Eye (tissue), 1 donor: ENCODE results near the gene CDH23.

Source experiments
- DNase-seq: peaks from one replicate; pipeline ENCODE4 v3.0.0-alpha.2; 2015

Gene CDH23

GRCh38 chr10:71811351-71811750 lies 414.6 kb downstream of the CDH23 start:
- DNase-seq, result no peak

GRCh38 chr10:71812016-71812912 lies 415.5 kb downstream of the CDH23 start:
- DNase-seq, result peak; percentile 58

DNA sequence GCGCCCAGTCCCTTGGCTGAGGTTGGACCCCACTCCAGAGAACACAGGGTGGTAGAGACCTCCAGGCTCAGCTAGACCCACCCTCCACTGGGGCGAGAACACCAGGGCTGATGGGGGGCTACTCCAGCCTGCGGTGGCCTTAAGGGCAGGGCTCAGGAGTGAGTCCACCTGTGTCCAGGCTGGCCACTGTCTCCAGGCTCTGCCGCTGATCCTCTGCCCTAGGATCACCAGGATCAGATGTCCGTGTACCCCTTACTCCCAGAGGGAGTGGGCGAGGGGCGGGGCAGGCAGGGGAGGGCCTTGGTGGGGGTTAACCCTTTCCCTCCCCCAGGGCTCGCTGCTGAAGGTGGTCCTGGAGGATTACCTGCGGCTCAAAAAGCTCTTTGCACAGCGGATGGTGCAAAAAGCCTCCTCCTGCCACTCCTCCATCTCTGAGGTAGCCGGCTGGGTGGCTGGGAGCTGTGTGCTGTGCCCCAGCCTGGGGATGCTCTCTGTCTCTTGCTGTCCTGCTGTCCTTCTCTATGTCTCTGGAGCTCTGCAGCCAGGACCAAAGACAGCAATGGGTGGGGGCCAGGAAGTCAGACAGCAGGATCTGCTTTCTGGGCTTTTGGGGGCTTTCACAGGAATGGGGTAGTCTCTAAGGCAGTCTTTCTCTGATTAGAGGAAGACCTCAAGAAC lies 416.3 kb downstream of the CDH23 start:
- no peak for DNase-seq

- DNase-seq, result no peak
Observed at GRCh38 chr10:71814922-71815411, 418.2 kb downstream of the CDH23 start.

DNA sequence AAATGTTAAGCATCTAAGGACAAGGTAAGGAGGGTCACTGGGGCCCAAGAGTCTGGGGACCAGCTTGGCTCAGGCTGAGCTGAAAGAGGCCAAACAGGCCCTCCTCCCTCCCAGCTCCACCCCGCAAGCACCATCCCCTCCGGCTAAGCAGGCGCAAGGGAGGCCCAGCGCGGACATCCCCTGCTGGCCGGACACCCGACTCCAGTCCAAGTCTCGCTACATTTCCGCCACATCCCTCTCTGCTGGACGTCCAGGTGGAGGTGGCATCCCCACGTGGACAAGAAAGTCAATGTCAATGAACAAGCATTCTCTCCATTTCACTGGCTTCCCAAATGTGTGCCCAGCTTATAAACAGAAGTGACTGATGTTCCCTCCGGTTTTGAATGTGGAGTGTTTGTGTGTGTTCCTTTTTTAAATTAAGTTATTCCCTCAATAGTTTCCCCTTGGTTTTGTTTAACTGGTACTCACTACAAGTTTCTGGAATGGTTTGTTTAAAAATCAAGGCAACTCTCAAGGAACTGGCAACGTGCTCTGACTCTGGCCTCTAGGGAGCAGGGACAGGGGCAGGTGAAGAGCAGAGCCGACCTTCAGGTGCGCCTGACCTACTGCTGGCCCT lies 418.9 kb downstream of the CDH23 start:
- no peak for DNase-seq

DNA sequence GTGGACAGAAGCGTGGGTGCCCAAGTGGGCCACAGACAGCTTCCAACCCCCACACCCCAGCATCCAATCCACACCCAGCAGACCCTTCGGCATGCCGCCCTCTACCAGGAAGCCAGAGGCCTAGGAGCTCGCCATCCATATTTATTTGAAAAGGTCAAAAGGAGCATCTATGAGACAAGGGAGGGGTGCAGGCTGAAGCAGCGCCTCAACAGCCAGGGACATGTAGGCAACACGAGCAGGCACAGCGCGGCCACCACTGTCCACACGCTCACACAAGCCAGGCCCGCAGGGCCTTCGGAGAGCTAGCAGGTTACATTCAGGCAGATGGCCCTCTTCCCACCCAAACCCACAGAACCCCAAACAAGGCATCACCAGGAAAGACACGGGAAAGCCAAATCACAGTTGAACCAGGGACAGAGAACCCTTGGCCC lies 419.7 kb downstream of the CDH23 start:
- no peak for DNase-seq

- no peak for DNase-seq
Observed at GRCh38 chr10:71816936-71817618, 420.4 kb downstream of the CDH23 start.

DNA sequence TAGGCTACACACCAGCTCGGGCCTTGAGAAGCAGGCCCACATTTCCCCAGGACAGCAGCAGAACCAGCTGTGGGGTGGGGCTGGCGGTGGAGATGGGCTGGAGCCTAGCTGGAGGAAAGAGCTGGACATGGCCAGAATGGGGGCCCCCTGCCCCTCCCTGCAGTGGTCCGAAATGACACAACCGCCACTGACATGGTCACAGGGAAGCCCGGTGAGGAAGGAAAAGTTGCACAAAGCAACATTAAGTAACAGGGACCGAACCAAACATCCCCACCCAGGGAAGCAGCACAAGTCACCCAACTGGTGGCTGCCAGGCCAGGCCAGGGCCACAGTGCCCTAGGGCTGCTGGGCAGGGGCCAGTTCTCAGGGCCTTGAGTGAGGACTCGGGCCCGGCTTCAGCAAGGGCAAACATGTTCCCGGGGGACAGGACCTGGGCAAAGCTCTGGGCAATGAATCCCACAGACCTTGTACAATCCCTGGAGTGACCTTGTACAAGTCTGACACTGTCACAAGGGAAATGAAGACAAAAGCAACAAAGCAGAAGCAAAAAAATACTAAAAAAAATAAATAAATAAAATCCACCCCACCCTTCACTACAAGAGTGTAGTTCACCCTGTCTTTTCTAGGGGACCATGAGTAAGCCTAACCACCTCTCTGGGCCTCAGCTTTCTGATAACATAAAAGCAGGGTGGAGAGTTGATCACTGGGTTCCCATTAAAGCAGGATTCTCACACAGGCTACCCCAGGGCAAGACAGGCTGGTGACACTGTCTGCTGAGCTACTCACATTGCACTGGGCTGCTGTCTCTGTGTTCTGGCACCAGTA lies 421.3 kb downstream of the CDH23 start:
- no peak for DNase-seq

DNA sequence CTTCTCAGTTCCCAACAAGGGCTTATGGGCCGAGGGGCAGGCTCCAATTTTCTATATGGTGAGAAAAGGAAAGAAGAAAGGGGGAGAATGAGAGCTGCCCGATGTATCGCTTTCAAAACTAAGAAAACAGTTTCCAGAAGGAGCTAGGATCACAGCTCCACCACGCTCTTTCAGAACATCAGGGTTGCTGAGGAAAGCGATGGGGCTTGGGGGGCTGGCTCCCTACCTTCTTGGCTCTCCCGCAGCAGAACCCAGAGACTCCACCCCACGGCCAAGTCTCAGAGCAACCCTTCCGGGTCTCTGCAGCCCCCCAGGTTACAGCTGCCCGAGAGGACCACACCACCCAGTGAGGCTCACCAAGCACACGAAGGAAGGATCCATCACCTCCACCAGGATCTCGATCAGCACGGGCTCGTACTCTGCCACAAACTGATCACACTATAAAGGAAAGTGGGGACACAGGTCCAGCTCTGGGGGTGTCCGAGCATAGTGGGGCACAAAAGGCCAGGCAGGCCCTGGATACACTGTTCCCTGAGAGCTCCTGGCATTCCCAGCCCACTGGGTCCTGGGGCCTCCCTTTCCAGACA lies 422.0 kb downstream of the CDH23 start:
- DNase-seq, result no peak

DNA sequence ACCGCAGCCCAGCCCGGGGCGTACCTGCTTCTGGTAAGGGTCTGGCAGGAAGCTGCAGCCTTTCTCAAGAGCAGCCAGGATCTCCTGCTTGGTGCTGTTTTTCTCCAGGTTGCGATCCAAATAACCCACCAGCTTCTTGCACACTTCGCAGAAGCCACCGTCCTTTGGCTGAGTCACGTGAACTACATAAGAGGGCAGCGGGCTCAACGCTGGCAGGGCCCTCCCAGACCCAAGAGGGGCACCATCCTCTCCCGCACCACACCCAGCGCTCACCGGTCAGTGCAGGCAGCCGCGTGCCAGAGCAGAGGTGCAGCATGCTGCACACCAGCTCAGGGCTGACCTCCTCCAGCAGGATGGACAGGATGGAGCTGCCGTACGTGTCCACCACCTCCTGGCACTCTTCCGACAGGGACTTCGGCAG lies 422.7 kb downstream of the CDH23 start:
- no peak for DNase-seq

DNA sequence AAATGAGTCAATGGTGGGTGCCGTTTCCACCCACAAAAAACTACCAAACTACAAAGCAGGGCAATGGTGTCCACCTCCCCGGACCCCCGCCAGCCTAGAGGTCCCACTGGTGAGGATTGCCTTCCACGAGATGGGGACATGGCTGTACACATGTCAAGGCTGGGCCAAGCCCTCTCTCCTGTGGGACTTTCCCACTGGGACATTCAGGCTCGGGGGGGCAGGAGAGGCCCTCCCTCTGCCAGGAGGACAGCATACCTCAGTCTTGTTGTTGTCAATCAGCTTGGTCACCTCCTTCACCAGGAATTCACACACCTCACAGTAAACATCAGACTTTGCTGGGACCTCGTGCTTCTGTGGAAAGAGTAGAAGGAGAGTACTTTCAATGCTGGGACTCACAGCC lies 423.3 kb downstream of the CDH23 start:
- DNase-seq, result no peak

DNA sequence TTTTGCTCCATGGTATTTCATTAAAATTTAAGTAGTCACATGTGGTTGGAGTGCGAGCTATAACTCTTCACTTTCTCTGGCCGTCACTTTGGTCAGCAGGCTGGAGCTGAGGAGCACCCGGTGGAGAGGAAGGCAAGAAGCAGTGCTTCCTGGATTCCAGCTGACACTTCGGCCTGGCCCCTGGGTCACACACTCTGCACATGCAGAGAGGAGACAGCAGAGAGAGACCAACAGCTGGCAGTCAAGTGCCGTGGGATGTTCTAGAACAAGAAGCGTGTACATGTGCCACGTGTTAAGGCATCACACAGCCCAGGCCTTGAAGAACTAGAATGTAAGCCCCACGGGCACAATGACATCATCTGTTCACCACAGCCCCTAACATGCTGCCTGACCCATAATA lies 424.2 kb downstream of the CDH23 start:
- DNase-seq, result no peak

DNA sequence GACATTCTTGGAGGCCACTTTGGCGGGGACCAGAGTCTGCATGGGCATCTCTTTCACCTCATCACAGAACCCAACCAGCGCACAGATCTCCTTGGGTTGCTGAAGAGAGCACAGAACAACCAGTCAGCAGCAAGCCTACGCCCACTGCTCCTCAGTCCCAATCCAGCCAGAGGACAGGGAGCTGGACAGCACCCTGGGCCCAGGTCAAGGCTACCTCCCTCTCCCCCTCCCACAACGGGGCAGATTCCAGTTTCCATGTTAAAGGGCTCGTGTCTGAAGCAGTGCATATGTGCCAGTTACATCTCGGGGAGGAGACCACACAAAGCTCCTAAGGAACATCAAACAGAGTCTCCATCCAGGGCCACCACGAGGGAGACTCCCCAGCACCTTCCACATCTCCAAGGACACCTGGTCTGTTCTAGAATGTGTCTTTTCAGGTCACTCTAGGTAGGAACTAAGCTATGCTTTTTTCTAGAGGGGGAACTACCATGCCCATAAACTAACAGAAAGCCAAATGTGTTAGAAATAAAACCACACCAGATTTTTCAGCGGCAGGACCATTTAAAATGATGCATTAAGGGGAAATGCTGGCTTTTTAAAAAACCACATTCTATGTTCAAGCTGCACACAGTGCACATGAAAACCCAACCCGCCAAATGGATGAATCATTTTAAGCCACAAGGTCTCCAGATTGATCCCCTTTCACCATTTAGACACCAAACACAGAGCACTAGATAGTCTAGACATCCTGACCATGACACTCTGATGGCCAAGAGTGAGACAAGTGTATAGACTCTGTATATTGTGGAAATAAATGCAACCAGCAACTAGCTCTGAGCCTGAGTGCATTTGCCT lies 425.4 kb downstream of the CDH23 start:
- no peak for DNase-seq

DNA sequence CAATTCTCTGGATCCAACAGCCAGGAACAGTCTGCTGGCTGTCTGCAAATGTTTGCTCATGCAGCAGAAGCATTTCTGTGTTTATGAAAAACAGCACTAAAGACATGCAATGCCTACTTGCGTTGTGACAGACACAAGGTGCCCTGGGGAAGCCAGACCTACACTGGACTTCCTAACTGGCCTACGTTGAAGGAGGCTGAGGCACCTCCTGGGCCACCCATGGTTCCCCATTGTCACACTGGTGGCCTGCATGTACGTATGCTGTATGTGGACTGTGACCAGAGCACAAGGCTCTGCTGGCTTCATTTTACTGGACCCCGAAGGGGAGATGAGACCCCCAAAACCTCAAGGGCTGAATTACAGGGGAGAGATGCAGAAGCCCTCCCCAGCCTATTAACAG lies 426.6 kb downstream of the CDH23 start:
- DNase-seq, result no peak

DNA sequence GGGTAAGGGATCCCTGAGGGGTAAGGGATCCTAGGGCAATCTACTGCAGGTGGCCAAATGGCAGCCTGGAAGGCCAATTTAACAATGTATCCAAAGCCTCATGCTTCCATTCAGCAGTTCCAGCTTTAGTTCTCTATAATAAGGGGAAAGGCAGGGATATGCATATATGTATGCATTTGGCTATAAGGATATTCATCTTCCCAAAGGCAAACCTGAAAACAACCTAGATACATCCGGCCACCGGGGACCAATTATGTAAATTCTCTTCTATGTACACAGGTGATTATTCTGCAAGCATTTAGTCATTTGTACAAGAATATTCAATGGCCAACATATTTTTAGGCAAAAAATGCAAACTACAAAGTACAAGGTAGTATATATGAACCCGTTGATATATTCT lies 427.6 kb downstream of the CDH23 start:
- DNase-seq, result no peak

GRCh38 chr10:71825217-71825616 lies 428.5 kb downstream of the CDH23 start:
- no peak for DNase-seq

DNA sequence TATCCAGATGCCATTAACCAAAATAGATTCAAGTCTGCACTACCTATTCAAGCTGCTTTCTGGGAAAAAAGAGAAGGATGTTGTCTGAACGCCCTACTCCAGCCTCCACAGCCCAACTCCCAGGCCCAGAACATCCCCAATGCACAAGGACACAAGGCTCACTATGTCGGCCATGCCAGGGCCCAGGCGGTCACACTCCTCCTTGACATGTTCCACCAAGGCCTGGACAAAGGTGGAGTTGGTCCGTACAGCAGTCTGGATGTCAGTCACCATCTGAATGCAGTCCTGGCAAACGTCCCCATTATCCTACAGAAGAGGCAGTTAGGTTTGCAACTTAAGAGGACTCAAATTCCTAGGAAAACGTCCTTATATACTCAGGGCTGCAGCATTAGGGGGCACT lies 431.1 kb downstream of the CDH23 start:
- DNase-seq, result no peak

DNA sequence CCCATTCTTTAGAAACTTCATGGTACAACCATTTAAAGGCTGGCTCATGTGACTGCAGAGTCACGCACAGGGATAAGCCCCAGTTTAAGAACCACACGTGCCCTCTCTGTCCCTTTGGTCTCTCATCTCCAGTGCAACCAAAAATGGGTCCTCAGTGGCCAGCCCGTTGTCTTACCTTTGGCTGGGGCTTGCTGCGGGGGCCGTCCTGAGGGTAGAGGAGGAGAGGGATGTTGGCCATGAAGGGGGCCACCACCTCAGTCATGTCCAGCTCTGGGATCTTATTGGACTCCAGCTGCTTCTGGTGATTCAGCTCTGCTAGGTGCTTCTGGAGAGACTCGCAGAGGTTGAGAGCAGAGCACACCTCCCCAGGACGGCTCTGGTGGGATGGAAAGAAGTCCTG lies 432.0 kb downstream of the CDH23 start:
- no peak for DNase-seq

DNA sequence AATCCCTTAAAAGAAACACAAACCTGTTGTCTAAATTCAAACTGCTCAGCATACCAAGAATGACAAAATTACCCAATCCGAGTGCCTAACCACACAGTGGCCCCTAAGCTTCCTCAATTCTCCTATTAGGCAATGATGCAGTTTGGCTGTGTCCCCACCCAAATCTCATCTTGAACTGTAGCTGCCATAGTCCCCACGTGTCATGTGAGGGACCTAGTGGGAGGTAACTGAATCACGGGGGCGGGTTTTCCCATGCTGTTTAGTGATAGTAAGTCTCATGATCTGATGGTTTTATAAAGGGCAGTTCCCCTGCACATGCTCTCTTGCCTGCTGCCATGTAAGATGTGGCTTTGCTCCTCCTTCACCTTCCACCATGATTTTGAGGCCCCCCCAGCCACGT lies 432.5 kb downstream of the CDH23 start:
- DNase-seq, result no peak

DNA sequence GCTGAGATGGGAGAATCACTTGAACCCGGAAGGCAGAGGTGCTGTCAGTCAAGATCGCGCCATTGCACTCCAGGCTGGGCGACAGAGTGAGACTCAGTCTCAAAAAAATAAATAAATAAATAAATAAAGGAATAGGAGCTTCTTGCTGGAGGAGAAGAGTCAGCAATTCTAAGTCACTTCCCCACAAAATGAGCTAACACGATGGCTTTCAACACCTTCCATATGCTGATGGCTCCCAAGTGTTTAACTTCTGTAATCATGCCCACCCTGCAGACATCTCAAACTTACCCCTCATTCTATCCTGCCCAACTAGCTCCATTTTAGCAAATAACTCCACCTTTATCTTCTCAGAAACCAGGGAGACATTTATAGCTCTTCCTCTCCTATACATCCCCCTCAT lies 433.2 kb downstream of the CDH23 start:
- no peak for DNase-seq

- no peak for DNase-seq
Observed at GRCh38 chr10:71830726-71831125, 434.0 kb downstream of the CDH23 start.
